ENCODE results near the gene ATXN7L1.

The ATXN7L1 gene

GRCh38 chr7:105585850-105586500, 290.4 kb downstream of the ATXN7L1 start:
- no peak for DNase-seq (ENCODE audit: low read depth in 2 of 2)

DNA sequence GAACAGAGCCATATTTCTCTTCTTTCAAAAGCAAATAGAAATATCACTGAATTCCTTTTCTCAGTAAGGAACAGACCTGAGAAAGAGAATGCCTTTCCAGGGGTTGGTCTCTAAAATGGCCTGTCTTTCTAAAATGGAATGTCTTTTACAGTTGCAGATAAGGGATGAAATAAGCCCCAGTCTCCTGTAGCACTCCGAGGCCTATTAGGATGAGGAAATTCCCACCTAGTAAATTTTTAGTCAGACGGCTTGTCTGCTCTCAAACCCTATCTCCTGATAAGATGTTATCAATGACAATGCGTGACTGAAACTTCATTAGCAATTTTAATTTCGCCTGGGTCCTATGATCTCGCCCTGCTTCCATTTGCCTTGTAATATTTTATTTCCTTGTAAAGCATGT, 292.2 kb downstream of the ATXN7L1 start:
- no peak for DNase-seq (ENCODE audit: low read depth in 2 of 2)

DNA sequence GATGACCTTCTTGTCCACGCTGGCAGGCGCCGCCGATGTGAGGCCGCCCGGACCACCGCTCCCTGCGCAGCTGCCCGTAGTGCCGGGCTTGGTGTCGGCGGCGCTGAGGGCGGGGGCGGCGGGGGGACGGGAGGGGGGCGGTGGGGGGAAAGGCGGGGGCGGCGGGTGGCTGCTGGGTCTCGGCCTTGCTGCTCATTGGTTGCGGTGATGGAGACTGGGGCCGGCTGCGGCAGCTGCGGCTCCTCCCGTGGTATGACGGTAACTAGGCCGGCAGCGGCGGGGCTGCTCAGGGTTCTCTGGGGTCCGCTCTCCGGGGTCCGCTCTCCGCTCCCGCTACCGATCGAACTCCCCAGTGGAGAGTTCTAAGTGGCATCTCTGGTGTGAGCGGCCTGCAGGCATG, 293.3 kb downstream of the ATXN7L1 start:
- no peak for DNase-seq (ENCODE audit: low read depth in 2 of 2)

GRCh38 chr7:105581066-105581811, 295.2 kb downstream of the ATXN7L1 start, which contains the start of gene EFCAB10:
EFCAB10 (minus strand) TSS chr7:105581493; CDS start chr7:105581463, 30 bp downstream.
- DNase-seq (ENCODE audit: low read depth in 2 of 2), result peak; percentile 4 to 26

DNA sequence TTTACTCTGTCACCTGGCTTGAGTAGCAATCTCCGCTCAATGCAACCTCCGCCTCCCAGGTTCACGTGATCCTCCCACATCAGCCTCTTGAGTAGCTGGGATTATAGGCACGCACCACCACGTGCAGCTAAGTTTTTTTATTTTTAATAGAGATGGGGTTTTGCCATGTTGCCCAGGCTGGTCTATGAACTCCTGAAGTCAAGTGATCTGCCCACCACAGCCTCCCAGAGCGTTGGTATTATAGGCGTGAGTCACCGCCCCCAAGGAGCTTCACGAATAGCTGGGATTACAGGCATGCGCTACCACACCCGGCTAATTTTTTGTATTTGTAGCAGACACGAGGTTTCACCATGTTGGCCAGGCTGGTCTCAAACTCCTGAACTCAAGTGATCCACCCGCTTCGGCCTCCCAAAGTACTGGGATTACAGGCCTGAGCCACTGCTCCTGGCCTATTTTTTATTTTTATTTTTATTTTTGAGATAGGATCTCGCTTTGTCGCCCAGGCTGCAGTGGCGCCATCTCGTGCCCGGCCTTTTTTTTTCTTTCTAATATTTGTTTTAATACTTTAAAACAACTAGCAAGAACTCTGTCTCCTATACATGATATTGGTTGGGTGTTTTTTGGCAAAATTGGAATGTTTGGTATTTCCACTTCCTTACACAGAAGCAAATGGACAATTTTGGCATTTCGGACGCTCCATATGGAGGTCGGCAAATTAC, 296.2 kb downstream of the ATXN7L1 start:
- DNase-seq (ENCODE audit: low read depth in 2 of 2), result no peak

- no peak for DNase-seq (ENCODE audit: low read depth in 2 of 2)
These were observed 297.9 kb downstream of the ATXN7L1 start for GRCh38 chr7:105578496-105578895.

- DNase-seq (ENCODE audit: low read depth in 2 of 2), result no peak
These were observed 299.1 kb downstream of the ATXN7L1 start for GRCh38 chr7:105577251-105577650.

DNA sequence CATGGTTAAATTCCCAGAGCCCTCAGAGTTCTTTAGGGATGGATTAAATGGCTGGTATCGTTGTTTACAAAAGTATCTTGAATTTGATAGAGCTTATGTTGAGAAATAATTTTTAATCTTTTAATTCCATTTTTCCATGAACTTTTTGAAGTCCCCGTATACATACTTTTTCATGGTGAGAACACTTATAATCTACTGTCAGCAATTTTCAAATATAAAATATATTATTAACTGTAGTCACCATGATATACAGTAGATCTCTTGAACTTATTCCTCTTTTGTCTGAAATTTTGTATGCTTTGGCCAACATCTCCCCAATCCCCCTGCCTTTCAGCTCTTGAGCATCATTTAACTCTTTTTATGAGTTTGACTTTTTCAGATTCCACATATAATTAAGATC, 304.5 kb downstream of the ATXN7L1 start:
- no peak for DNase-seq (ENCODE audit: low read depth in 2 of 2)

GRCh38 chr7:105567821-105568220, 308.6 kb downstream of the ATXN7L1 start:
- DNase-seq (ENCODE audit: low read depth in 2 of 2), result no peak

DNA sequence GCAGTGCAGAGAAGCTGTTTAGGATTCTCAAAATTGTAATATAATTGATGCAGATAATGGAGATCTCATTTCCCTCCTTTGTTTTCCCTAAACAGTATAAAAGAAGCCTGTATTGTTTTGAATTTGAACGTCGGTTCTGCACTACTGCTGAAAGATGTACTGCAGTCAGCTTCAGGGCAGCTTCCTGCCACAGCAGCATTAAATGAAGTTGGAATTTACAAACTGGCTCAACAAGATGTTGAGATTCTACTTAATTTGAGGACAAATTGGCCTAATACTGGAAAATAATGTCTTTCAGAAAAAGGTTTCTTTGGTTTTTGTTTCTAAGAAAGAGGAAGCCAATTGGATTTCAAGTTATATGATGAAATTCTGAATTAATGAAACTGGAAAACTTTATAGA, 309.4 kb downstream of the ATXN7L1 start:
- DNase-seq (ENCODE audit: low read depth in 2 of 2), result no peak

DNA sequence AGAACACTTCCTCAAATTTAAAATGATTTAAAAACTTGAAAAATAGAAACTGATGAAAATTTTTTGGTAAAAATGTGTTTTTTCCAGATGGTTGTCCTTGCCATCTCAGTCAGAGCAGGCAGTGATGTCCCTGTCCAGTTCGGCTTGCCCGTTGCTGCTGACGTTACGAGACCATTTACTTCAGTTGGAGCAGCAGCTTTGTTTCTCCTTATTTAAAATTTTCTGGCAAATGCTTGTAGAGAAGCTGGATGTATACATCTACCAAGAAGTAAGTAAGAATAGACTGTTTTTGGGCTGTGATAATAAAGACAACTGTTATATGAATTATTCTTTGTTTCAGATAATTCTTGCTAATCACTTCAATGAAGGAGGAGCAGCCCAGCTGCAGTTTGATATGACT, 311.2 kb downstream of the ATXN7L1 start:
- no peak for DNase-seq (ENCODE audit: low read depth in 2 of 2)

- no peak for DNase-seq (ENCODE audit: low read depth in 2 of 2)
These were observed 316.5 kb downstream of the ATXN7L1 start for GRCh38 chr7:105559926-105560325.

Data from stimulated activated CD4-positive, alpha-beta T cell treated with anti-CD3 and anti-CD28 coated beads, Interleukin-1b, Interleukin-23, amount 100 ng/mL, for 4 hours (primary cell).